ENCODE results near the gene NSD2. TPM values are rescaled to one million over a fixed set of nuclear protein-coding genes. Genes with fewer than 3 reads are reported as not detected.

The NSD2 gene
- total and polyA plus RNA-seq, 9 of the 15 experiments (the other 6 are each of a cell fraction or from before 2014, with no cell fraction given) = 6.4 to 126 (median 58.8) TPM

DNA sequence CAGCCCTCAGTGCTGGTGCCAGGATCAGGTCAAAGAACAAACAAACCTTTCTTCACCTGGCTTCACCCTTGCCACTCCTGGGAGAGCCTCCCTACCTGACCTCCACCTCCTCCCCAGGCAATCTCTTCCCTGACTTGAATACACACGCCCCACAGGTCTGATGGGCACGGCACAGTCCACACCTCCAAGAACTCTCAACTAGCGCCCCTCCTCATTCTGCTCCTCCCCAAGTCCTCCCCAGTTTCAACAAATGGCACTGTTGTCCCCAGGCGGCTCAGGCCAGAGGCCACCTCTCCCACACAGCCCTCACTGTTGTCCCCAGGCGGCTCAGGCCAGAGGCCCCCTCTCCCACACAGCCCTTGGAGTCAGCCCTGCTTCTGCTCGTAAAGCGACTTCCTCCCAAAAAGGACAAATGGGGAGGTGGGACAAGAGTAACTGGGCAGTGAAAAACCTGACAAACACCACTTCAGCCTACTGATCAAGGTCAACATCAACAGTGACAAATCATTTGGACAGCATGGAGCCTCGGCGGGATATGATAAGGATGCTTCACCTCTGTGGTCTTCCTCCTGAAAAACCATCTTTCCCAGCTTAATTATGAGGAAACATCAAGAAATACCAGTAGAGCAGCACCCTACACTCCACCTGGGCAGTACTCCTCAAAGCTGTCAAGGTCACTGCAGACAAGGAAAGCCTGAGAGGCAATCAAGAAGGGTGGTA lies 18.1 kb upstream of the NSD2 start (continued):
- TF ChIP-seq, protein P1, sequence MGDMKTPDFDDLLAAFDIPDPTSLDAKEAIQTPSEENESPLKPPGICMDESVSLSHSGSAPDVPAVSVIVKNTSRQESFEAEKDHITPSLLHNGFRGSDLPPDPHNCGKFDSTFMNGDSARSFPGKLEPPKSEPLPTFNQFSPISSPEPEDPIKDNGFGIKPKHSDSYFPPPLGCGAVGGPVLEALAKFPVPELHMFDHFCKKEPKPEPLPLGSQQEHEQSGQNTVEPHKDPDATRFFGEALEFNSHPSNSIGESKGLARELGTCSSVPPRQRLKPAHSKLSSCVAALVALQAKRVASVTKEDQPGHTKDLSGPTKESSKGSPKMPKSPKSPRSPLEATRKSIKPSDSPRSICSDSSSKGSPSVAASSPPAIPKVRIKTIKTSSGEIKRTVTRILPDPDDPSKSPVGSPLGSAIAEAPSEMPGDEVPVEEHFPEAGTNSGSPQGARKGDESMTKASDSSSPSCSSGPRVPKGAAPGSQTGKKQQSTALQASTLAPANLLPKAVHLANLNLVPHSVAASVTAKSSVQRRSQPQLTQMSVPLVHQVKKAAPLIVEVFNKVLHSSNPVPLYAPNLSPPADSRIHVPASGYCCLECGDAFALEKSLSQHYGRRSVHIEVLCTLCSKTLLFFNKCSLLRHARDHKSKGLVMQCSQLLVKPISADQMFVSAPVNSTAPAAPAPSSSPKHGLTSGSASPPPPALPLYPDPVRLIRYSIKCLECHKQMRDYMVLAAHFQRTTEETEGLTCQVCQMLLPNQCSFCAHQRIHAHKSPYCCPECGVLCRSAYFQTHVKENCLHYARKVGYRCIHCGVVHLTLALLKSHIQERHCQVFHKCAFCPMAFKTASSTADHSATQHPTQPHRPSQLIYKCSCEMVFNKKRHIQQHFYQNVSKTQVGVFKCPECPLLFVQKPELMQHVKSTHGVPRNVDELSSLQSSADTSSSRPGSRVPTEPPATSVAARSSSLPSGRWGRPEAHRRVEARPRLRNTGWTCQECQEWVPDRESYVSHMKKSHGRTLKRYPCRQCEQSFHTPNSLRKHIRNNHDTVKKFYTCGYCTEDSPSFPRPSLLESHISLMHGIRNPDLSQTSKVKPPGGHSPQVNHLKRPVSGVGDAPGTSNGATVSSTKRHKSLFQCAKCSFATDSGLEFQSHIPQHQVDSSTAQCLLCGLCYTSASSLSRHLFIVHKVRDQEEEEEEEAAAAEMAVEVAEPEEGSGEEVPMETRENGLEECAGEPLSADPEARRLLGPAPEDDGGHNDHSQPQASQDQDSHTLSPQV (IDR thresholded peaks at IDR 0.05) = 0 out of 2 replicates have a peak, but pooled peaks have one; percentile 30
- TF ChIP-seq MEIS2 (IDR thresholded peaks at IDR 0.05; ENCODE audit: partially characterized antibody) = peak; percentile 97
- no peak for TF ChIP-seq JUND (IDR thresholded peaks at IDR 0.05; ENCODE audit: borderline replicate concordance, low read depth, low read length)
- TF ChIP-seq JUND (tag; IDR thresholded peaks at IDR 0.05; ENCODE audit: borderline replicate concordance, low read depth, low read length) = 0 out of 3 replicates have a peak, but pooled peaks have one; percentile 24
- peak; percentile 67 for TF ChIP-seq CBFA2T3 (IDR thresholded peaks at IDR 0.05)
- TF ChIP-seq PBX2 (CRISPR knock-in tag; IDR thresholded peaks at IDR 0.05; ENCODE audit: low read depth) = no peak
- peak; percentile 77 for TF ChIP-seq PBX2 (tag; conservative IDR thresholded peaks at IDR 0.05; ENCODE audit: low read depth)
- no peak for TF ChIP-seq STAT5A (IDR thresholded peaks at IDR 0.05; ENCODE audit: borderline replicate concordance, low read length)
- TF ChIP-seq, protein P2, sequence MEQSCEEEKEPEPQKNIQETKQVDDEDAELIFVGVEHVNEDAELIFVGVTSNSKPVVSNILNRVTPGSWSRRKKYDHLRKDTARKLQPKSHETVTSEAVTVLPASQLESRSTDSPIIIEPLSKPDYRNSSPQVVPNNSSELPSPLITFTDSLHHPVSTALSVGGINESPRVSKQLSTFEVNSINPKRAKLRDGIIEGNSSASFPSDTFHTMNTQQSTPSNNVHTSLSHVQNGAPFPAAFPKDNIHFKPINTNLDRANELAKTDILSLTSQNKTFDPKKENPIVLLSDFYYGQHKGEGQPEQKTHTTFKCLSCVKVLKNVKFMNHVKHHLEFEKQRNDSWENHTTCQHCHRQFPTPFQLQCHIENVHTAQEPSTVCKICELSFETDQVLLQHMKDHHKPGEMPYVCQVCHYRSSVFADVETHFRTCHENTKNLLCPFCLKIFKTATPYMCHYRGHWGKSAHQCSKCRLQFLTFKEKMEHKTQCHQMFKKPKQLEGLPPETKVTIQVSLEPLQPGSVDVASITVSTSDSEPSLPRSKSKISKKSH (CRISPR knock-in tag; IDR thresholded peaks at IDR 0.05) = no peak
- TF ChIP-seq MTA1 (IDR thresholded peaks at IDR 0.05; ENCODE audit: borderline replicate concordance) = 0 out of 2 replicates have a peak, but pooled peaks have one; percentile 46
- peak; percentile 28; the same call in 1 of the 2 replicates for TF ChIP-seq TAL1 (IDR thresholded peaks at IDR 0.05)
- TF ChIP-seq ARID1B (IDR thresholded peaks at IDR 0.05) = peak; percentile 74
- TF ChIP-seq ZNF76 (CRISPR knock-in tag; IDR thresholded peaks at IDR 0.05; ENCODE audit: borderline replicate concordance) = no peak
- TF ChIP-seq, protein P3, sequence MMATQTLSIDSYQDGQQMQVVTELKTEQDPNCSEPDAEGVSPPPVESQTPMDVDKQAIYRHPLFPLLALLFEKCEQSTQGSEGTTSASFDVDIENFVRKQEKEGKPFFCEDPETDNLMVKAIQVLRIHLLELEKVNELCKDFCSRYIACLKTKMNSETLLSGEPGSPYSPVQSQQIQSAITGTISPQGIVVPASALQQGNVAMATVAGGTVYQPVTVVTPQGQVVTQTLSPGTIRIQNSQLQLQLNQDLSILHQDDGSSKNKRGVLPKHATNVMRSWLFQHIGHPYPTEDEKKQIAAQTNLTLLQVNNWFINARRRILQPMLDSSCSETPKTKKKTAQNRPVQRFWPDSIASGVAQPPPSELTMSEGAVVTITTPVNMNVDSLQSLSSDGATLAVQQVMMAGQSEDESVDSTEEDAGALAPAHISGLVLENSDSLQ (IDR thresholded peaks at IDR 0.05) = peak; percentile 29; the same call in 1 of the 2 replicates
- peak in 1 of 2 experiments; percentile 37; a peak in 2 of 4 replicates for TF ChIP-seq KDM1A (IDR thresholded peaks at IDR 0.05)
- no peak for TF ChIP-seq COPS2 (conservative IDR thresholded peaks at IDR 0.05)

Data from K562 (cell line).